OCI-M2 (cell line): Measurements from ENCODE around the gene SPTBN4.
"Not testable (repeated sequence)": the region's sequence is repeated elsewhere in the genome, so short reads cannot be mapped to it uniquely, and the experiment has no call there.

Source experiments
- DNase-seq: peaks from one replicate; lab custom pipeline; 2025; ENCODE audit not compliant: unreplicated experiment; lab: John Stamatoyannopoulos, UW

SPTBN4 gene

DNA sequence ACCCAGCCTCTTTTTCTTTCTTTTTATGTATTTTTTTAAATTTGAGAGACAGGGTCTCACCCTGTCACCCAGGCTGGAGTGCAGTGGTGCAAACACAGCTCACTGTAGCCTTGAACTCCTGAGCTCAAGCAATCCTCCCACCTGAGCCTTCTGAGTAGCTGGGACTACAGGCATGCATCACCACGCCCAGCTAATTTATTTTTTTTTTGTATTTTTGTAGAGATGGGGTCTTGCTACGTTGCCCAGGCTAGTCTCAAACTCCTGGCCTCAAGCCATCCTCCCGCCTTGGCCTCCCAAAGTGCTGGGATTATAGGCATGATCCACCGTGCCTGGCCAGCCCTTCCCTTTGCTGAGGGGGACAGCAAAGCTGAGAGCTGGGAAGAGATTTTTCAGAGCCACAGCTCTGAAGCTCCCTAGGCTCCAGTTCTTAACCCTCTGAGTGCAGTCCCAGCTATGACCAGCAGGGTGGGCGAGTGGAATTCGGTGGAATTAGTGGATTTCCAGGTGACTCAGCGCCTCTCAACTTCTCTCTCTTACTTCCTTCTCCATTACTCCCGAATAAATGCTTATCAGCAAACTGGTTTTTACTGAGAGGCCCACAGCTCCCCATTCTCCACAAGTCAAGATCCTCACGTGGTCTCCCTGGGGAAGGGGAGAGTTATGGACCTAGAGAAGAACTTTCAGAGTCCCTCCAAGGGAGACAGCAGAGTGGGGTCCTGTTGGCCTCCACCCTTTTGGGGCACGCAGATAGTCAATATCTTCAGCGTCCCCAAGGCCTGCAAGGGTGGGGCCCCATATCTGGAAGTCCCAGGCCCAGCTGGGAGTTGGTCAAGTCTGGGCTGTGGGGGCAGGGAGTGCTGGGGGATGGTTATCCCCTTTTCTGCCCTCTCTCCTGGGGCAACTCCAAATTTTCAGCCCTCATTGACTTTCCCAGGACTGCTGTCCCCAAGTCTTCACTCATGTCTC is 2.5 kb upstream of the SPTBN4 start:
- DNase-seq = peak; percentile 99

DNA sequence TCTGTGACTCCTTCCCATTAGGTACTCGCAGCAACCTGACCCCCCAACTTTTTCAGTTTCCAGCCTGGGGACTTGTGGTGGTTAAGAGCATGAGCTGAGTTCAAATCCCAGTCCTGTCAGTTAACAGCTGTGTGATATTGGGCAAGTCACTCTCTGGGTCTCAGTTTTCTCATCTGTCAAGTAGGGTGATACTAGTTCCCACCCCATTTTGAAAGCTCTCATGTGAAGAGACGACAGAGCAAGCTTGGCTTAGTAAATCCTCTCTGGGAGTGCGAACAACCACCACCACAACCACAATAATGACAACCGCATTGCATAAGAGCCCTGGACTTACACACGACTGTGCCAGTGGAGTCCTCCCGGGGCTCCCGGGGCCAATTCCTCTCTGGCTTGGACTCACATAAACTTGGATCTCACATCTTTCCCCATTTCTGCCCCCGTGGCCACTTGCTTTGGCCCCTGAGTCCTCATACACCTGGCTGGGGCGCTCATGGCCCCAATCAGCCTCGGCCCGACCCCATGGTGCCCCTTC is 1.7 kb upstream of the SPTBN4 start:
- no peak for DNase-seq

DNA sequence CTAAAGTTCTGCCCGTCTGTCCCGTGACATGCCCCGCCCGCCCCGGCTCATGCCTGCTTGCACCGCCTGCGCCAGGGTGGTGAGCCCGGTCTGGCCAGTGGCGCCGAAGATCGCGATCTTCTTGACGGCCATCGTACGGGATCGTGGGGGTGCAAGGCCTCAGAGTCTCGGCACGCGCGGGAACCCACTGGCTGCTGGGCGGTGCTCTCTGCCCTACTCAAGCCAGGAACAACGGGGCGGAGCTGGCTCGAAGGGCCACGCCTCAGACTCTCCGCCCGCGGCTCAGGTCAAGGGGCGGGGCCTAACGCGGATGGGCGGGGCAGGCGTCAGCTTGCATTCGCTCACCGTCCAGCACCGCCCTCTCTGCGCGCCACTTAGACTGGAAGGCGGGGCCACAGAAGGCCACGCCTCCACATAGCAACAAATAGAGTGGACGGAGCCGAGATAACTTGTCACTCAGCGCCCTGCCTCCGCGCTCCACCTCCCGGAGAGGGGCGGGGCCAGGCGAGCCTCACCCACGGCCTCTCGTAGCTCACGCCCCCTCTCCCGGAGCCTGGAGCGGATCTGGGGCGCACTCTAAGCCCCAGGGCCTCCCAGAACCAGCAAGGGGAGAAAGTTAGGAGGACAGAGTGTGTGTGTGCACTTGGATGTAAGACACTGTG is 1.1 kb upstream of the SPTBN4 start, which contains the start of gene BLVRB:
BLVRB (minus strand) TSS at position 189 of the 662 bp plus-strand sequence; CDS start at position 132, 57 bp downstream.
- DNase-seq = peak; percentile 97

DNA sequence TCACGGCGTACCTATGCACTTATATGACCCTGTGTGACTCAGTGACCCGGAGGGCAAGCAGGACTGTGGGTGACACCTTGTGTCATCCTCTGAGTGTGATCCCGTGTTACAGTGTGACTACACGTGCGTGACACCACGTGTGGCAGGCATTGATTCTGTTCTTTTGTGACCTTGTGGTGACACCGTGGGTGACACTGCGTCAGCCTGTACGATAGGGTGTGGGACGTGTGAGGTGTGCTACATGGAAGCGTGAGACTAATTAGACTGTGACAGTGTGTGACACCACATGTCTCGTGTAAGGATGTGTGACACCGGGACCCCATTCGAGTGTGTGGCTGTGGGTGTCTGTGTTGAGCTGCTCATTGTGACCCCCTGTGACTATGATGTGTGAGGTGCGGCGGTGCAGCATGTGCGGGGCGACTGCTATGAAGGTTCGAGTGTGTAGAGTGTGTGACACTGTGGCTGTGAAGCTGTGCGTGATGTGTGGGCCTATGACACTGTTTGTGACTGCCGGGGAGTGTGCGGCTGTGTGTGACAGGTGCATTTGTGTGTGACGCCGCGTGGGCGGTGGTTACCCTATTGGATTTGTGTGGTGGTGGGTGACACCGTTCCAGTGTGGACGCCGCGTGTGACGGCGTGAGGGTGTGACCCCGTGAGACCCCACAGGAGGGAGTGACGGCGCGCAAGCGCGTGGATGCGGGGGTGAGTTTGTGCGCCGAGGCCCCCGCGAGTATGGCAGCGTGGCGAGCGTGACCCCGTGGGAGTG is 399 bp upstream of the SPTBN4 start:
- DNase-seq = no peak

DNA sequence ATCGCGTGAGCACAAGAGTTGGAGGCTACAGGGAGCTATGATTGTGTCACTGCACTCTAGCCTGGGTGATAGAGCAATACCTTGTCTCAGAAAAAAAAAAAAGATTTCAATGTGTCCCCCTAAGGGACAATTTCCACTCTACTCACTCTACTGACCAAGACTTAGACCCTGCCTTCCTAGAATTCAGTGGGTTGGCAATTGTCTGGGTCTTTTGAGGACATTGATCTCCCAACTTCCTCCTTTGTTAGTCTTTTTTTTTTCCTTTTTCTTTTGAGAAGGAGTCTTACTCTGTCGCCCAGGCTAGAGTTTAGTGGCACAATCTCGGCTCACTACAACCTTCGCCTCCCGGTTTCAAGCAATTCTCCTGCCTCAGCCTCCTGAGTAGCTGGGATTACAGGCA is 2.2 kb downstream of the SPTBN4 start:
- DNase-seq = no peak

DNA sequence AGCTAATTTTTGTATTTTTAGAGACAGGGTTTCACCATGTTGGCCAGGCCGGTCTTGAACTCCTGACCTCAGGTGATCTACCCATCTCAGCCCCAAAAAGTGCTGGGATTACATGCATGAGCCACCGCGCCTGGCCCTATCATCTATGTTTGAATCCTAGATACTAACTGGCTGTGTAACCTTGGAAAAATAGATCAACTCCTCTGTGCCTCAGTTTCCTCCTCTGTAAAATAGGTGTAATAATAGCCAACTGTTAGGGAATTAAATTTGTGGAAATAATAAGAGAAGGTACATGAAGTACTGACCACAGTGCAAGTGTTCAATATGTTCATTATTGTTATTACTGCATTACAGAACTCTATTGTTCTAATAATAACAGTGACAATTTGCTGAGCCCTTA is 4.3 kb downstream of the SPTBN4 start:
- no peak for DNase-seq

DNA sequence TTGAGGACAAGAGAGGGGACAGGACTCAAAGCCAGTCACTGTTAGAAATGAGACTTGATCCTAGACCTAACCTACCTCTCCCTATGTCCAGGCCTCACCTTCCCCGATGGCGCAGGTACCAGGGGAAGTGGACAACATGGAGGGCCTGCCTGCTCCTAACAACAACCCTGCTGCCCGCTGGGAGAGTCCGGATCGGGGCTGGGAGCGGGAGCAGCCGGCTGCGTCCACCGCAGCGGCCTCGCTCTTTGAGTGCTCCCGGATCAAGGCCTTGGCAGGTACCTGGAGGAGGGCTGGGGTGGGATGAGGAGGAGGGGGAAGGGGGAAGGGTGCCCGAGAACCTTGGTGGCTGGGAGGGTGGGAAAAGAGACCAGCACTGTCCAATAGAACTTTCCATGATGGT is 5.7 kb downstream of the SPTBN4 start:
- DNase-seq = no peak

DNA sequence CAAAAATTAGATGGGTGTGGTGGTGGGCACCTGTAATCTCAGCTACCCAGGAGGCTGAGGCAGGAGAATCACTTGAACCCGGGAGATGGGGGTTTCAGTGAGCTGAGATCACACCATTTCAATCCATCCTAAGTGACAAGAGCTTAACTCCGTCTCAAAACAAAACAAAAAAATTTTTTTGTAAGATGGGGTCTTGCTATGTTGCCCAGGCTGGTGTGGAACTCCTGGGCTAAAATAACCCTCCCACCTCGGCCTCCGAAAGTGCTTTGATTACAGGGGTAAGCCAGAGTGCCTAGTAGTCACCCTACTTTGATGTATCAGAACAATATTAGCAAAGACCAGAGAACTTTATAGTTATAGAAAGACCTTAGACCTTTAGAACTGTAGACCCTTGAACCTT is 7.9 kb downstream of the SPTBN4 start:
- no peak for DNase-seq

DNA sequence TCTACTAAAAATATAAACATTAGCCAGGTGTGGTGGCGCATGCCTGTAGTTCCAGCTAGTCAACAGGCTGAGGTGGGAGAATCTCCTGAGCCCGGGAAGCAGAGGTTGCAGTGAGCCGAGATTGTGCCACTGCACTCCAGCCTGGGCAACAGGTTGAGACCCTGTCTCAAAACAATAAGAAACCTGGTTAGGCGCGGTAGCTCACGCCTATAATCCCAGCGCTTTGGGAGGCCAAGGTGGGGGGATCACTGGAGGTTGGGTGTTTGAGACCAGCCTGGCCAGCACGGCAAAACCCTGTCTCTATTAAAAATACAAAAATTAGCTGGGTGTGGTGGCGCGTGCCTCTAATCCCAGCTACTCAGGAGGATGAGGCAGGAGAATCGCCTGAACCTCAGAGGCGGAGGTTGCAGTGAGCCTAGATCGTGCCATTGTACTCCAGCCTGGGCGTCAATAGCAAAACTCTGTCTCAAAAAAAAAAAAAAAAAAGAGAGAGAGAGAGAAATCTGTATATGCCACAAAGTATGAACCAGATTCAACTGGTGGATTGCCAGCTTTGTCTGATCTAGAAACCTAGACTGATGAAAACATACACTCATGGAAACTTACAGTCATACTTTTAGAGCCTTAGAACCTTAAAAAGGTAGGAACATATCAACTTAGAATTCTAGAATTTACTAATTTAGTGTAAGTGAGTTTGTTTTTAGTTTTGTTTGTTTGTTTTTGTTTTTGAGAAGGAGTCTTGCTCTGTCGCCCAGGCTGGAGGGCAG is 9.3 kb downstream of the SPTBN4 start:
- DNase-seq = not testable (repeated sequence)

DNA sequence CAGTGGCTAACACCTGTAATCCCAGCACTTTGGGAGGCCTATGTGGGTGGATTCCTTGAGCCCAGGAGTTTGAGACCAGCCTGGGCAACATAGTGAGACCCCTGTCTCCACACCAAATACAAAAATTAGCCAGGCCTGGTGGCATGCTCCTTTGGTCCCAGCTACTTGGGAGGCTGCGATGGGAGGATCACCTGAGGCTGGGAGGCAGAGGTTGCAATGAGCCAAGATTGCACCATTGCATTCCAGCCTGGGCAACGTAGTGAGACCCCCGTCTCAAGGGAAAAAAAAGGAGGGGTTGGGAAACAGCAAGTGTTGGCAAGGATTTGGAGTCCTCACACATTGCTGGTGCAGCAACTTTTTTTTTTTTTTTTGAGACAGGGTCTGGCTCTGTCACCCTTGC is 19.2 kb downstream of the SPTBN4 start:
- DNase-seq = no peak

DNA sequence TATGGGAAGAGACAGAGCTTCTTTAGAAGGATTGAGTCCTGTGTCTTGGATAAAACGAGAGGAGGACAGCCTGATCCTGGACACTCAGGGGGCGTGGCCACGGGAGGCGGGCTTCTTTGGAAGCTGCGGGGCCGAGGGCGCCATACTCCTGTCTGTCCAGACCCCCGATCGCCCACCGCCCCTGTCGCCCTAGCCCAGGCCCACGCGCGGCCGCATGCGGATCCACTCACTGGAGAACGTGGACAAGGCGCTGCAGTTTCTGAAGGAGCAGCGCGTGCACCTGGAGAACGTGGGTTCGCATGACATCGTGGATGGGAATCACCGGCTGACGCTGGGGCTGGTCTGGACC is 23.1 kb downstream of the SPTBN4 start:
- DNase-seq = no peak

DNA sequence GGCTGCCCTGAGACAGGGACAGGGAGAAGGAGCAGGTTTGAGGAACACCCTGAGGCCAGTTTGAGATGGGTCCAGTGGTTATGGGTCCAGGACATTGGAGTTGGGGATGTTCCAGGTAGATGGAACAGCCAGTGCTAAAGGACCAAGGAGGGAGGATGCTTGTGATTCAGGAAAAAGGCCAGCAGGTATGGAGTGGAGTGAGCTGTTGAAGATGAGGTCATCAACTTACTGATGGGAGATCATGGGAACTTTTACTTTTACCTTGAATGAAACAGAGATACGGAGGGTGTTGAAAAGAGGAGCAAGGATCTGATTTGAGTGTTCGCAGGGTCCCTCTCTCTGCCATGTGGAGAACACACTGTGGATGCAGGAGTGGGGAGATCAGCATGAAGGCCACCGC is 25.5 kb downstream of the SPTBN4 start:
- DNase-seq = no peak

DNA sequence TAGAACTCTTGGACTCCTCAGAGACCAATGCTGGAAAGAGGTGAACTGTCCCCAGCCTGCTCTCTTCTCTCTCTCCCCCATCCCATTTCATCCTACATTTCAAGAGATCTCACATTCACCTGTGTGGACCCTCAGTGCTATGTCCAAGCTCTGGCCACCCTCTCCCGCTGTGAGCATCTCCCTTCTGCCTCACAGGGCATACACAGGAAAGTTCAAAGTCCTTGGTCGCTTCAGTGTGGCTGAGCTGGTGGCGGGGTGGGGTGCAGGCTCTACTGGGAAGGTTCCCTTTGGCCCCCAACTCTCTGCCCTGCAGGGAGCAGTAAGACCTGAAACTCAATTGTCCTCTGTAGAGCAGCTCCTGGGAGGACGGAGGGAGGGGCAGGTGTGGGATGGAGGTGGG is 27.0 kb downstream of the SPTBN4 start:
- DNase-seq = no peak

DNA sequence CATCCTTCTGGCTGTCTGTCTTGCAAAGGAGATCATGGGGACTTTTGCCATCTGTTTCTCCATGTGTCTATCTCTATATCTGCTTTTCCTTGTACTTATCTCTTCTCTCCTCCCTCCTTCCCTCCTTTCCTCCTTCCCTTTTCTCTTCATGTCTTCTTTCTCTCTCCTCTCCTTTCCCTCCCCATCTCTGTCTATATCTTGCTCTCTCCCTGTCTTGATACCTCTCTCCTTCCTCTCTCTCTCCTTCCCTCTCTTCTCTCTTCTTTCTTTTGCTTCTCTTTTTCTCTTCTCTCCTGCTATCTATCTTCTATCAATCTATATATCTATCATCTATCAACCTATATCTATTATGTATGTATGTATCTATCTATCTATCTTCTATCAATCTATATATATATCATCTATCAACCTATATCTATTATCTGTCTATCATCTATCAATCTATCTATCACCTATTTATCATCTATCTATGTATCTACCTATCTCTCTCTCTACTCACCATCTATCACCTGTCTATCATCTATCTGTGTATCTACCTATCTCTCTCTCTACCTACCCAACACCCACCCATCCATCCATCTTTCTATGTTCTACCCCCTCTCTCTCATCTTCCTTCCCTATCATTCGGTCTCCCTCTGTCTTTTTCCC is 27.5 kb downstream of the SPTBN4 start:
- DNase-seq = no peak

DNA sequence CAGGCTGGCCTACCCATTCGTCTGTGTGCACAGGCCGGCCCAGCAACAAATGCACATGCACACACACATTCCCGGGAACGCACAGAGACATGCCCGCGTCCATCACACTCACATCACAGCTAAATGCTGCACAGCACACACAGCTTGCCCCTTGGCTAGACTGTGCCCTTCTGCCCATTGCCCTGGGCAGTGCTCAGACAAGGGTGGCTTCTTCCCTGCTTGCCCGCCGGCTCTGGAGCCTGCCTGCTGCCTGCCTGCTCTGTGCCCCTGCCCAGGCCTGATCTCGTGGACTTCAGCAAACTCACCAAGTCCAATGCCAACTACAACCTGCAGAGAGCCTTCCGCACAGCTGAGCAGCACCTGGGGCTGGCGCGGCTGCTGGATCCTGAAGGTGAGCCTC is 30.4 kb downstream of the SPTBN4 start:
- DNase-seq = no peak

DNA sequence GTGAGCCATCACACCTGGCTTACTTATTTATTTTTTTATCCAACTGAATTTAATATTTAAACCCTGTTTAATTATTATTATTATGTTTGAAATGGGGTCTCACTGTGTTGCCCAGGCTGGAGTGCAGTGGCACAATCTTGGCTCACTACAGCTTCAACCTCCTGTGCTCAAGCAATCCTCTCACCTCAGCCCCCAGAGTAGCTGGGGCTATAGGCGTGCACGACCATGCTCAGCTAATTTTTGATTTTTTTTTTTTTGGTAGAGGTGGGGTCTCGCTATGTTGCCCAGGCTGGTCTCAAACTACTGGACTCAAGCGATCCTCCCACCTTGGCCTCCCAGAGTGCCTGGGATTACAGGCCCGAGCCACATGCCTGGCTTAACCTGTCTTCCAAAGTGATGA is 32.5 kb downstream of the SPTBN4 start:
- no peak for DNase-seq

DNA sequence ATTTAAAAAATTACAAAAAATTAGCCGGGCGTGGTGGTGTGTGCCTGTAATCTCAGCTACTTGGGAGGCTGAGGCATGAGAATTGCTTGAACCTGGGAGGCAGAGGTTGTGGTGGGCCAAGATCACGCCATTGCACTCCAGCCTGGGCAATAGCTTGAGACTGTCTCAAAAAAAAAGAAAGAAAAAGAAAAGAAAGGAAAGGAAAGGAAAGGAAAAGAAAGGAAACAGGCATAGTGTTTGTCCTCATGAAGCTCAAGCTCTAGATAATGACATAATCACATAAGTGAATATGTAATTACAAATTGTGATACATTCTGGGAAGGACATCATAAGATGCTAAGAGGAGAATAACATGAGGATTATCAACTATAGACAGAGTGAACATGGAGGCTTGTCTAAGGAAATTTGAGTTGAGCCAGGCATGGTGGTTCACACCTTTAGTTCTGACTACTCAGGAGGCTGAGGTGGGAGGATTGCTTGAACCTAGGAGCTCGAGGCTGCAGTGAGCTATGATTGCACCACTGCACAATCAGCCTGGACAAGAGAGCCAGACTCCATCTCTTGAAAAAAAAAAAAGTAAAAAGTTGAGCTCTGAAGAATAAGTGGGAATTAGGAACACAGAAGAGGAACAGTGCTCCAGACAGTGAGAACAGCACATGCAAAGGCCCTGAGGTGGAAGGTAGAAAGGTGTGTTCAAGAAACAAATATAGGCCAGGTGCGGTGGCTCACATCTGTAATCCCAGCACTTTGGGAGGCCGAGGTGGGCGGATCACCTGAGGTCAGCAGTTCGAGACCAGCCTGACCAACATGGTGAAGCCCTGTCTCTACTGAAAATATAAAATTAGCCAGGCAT is 34.1 kb downstream of the SPTBN4 start:
- DNase-seq = not testable (repeated sequence)

DNA sequence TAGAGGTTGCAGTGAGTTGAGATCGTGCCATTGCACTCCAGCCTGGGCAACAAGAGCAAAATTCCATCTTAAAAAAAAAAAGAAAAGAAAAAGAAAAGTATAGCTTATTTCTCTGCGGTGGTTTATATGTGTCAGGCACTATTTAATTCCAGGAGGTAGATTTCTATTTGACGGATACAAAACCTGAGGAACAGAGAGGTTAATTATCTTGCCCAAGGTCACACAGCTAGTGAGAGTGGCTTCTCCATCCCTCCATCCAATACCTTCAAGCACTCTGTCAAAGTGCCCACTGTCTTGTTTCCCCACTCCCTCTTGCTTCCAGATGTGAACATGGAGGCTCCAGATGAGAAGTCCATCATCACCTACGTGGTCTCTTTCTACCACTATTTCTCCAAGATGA is 34.8 kb downstream of the SPTBN4 start:
- DNase-seq = no peak

DNA sequence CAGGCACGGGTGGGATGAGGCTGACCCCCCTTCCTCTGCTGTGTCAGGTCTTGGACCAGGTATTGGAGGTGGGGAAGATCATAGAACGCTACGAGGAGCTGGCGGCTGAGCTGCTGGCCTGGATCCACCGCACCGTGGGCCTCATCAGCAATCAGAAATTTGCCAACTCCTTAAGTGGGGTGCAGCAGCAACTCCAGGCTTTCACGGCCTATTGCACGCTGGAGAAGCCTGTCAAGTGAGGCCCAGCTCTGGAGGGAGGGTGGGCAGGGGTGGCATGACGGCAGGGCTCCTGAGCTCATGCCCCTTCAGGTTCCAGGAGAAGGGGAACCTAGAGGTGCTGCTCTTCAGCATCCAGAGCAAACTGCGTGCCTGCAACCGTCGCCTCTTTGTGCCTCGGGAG is 35.3 kb downstream of the SPTBN4 start:
- DNase-seq = no peak
